Measurements from ENCODE around the gene CLECL1.
"Not testable (repeated sequence)": the region's sequence is repeated elsewhere in the genome, so short reads cannot be mapped to it uniquely, and the experiment has no call there.

CLECL1 gene

DNA sequence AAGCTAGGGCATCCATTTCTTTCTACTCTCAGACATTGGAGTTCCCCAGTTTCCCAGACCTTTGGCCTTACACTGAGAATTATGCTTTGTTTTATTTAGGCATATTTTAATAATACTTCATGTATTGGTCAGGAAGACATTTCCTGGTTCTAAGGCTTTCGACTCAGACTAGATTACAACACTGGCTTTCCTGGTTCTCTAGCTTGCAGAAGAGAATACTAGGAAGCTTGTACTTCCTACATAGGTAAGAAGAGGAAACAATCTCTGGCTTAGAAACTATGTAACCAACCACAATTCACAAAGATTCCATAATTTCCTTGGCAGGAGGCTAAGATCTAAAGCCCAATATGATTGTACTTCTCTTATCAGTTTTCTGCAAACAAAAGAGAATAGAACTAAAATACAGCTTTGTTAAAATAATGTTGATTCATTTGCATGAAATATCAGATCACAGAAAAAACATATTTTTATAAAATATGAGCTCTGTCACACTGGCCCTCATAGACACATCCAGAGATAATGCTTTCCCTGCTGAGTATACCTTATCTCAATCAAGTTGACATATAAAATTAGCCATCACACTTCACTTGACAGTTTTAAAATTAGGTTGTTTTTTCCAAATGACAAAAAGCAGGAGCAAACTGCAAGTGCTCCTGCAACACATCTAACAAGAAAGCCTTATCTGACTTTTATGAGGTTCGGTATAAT lies 32.8 kb downstream of the CLECL1 start:
- peak; percentile 60 for FAIRE-seq

DNA sequence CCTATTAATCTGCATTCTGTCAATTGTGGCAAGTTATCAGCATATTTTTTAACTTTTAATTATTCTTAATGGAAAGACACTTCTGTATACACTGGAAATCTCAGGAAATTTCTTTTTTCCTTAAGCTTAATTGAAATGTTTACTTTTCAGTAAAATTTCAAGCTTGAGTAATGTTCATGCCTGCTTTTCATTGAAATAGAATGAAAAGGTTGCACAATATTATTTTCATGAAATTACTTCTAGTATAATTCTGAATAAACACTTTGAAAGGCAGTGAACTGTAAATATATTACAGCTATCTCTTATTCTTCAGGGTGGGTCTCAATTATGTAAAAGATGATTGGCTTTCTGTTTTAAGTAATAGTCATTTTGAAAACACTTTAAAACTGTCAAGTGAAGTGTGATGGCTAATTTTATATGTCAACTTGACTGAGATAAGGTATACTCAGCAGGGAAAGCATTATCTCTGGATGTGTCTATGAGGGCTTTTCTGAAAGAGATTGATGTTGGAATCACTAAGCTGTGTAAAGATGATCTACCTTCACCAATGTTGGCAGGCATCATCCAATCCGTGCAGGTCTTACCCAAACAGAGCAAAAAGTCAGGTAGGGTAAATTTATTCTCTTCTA lies 33.5 kb downstream of the CLECL1 start:
- FAIRE-seq (peak; percentile 42), DNase-seq (ENCODE audit: insufficient read length, low spot score) (no peak)

More for the DNA sequence above, 32.8 kb downstream of the CLECL1 start:
- no peak for DNase-seq (ENCODE audit: insufficient read length, low spot score)

GRCh38 chr12:9698681-9699080 lies 34.2 kb downstream of the CLECL1 start:
- no peak for DNase-seq (ENCODE audit: insufficient read length, low spot score)

DNA sequence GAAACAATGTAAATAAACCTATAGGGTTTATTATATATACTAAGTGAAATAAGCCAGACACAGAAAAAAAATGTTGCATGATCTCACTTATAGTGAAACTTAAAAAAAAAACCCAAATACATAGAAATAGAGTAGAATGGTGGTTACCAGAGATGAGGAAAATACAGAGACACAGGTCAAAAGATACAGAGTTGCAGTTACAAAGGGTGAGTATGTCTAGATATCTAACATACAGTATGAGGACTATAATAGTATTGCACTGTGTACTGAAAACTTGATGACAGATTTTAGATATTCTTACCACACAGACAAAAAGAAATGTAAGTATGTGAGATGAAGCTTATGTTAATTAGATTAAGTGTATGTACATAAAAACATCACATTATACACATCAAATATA lies 35.3 kb downstream of the CLECL1 start:
- DNase-seq (ENCODE audit: insufficient read length, low spot score) = no peak
- peak; percentile 82 for FAIRE-seq

More at GRCh38 chr12:9698681-9699080, 34.2 kb downstream of the CLECL1 start:
- FAIRE-seq = peak; percentile 52

DNA sequence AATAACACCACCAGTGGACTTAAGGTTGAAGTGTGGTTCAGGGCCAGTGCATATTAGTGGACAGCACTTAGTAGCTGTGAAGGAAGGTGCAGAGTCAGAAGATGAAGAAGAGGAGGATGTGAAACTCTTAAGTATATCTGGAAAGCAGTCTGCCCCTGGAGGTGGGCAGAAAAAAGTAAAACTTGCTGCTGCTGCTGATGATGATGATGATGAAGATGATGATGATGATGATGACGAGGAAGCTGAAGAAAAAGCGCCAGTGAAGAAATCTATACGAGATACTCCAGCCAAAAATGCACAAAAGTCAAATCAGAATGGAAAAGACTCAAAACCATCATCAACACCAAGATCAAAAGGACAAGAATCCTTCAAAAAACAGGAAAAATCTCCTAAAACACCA lies 37.2 kb downstream of the CLECL1 start:
- not testable (repeated sequence) for FAIRE-seq; DNase-seq (ENCODE audit: insufficient read length, low spot score)

DNA sequence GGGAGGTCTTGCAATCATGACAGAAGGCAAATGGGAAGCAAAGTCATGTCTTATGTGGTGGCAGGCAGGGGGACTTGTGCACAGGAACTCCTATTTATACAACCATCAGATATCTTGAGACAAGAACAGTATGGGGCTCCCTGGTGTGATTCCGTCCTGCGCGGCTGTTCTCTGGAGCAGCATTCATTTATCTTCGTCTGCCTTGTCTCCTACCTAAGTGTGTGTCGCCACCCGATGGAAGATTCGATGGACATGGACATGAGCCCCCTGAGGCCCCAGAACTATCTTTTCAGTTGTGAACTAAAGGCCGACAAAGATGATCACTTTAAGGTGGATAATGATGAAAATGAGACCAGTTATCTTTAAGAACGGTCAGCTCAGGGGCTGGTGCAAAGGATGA lies 37.7 kb downstream of the CLECL1 start:
- not testable (repeated sequence) for FAIRE-seq; DNase-seq (ENCODE audit: insufficient read length, low spot score)

DNA sequence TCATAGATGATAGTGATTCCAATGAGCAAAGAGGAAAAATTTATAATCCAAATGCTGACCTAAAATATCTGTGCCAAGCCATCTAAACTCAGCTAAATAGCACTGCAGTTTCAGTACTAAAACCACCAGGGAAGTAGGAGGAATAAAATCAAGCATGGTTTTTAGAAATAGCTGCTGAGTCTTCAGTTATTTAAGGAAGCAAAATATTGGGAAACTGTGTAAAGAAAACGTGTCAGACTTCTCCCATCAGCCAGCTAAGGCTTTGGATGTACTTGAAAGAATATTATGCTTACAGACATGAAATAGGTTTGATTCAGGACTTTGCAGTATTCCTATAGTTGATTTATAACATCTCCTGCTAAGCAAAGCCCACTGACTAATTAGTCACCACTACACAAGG lies 38.7 kb downstream of the CLECL1 start:
- FAIRE-seq (no peak), DNase-seq (ENCODE audit: insufficient read length, low spot score) (no peak)

DNA sequence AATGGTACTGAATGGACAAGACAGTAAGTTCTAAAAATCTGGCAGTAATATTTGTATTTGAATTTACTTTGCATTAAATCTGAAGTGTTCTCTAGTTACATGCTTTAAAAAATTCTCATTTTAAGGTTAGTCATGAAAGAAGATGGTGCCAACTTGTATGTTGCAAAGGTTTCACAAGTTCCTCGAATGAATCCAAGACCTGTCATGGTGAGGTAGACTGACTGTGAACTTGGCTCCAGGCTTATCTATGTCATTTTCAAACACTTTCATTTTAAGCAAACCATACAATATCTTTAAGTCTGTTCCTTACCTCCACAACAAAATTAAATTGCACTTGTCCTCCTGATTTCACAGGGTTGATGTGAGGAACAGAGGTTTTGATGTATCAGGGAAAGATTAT lies 40.0 kb downstream of the CLECL1 start:
- DNase-seq (ENCODE audit: insufficient read length, low spot score) (no peak), FAIRE-seq (no peak)

- FAIRE-seq (peak; percentile 11), DNase-seq (ENCODE audit: insufficient read length, low spot score) (no peak)
These were observed 45.7 kb downstream of the CLECL1 start for GRCh38 chr12:9687228-9687627.

- FAIRE-seq (no peak), DNase-seq (ENCODE audit: insufficient read length, low spot score) (no peak)
These were observed 47.0 kb downstream of the CLECL1 start for GRCh38 chr12:9685915-9686314.

- FAIRE-seq; DNase-seq (ENCODE audit: insufficient read length, low spot score): not testable (repeated sequence)
These were observed 47.5 kb downstream of the CLECL1 start for GRCh38 chr12:9685366-9685765.

DNA sequence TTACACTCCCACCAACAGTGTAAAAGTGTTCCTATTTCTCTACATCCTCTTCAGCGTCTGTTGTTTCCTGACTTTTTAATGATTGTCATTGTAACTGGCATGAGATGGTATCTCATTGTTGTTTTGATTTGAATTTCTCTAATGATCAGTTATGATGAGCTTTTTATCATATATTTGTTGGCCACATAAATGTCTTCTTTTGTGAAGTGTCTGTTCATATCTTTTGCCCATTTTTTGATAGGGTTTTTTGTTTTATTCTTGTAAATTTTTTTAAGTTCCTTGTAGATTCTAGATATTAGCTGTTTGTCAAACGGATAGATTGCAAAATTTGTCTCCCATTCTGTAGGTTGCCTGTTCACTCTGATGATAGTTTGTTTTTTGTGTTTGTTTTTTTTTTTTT lies 49.9 kb downstream of the CLECL1 start:
- not testable (repeated sequence) for FAIRE-seq; DNase-seq (ENCODE audit: insufficient read length, low spot score)

DNA sequence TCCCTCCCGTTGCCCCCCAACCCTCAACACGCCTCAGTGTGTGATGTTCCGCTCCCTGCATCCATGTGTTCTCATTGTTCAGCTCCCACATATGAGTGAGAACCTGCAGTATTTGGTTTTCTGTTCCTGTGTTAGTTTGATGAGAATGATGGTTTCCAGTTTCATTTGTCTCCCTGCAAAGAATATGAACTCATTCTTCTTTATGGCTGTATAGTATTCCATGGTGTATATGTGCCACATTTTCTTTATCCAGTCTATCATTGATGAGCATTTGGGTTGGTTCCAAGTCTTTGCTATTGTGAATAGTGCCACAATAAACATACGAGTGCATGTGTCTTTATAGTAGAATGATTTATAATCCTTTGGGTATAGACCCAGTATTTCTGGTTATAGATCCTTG lies 50.4 kb downstream of the CLECL1 start:
- FAIRE-seq; DNase-seq (ENCODE audit: insufficient read length, low spot score): not testable (repeated sequence)

DNA sequence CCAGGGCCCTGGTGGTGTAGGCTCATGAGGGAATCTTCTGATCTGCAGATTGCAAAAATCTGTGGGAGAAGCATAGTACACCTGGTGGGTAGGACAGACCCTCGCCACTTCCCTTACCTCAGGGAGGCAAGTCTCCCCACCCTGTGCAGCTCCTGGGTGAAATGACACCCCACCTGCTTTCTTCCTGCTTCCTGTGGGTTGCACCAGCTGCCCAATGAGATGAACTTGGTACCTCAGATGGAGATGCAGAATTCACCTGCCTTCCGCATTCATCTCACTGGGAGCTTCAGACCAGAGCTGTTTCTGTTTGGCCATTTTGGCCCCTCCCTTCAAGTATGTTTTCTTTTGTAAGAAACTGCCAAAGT lies 58.7 kb downstream of the CLECL1 start:
- DNase-seq (ENCODE audit: insufficient read length, low spot score) (no peak), FAIRE-seq (no peak)

DNA sequence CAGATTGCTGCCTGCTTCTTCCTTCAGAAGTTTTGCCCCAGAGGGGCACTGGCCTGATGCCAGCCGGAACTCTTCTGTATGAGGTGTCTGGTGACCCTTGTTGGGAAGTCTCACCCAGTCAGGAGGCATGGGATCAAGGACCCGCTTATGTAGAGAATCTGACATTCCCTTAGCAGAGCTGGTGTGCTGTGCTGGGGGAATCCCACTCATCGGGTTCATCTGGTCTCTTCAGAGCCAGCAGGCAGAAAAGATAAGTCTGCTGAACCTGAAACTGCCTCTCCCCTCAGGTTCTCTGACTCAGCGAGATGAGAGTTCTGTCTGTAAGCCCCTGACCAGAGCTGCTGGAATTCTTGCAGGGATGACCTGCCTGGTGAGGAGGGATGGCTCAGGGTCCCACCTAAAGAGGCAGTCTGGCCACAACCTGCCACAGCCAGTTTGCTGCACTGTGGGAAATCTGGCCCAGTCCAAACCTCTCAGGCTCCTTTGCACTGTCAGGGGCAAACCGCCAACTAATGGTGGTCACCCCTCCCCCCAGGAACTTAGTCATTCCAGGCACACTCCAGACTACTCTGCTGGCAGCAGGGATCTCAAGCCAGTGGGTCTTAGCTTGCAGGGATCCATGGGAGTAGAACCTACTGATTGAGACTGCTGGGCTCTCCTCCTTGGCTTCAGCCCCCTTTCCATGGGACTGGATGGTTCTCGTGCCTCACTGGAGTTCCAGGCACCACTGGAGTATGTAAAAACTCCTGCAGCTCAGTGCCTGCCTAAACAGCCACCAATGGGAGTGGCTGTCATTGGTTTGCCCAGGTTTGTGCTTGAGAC lies 59.3 kb downstream of the CLECL1 start:
- FAIRE-seq = peak; percentile 96
- no peak for DNase-seq (ENCODE audit: insufficient read length, low spot score)
